NCI-H1092 (cell line): ENCODE measurements around the gene TPO.

ENCODE experiments used
- DNase-seq: peaks from one replicate; lab custom pipeline; 2025; lab: John Stamatoyannopoulos, UW

The TPO gene

GRCh38 chr2:1584691-1585485 lies 171.6 kb downstream of the TPO start:
- DNase-seq, result no peak

DNA sequence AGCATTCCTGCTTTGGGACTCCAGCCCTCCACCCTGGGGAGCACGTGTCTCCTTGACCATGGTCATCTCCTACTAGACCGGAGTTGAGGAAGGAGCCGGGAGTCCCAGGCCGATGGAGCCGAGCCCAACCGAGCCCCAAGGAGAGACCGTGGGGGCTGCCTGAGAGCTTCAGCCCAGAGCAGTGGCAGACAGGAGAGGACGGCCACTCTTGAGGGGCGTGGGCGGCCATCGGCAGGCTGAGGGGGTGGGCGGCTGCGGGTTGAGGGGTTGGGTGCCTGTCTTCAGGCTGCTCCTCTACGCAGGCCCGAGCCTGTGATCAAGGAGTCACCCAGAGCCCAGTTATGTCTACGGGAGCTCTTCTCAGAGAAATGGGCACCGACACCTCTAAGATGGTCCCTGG lies 172.4 kb downstream of the TPO start:
- DNase-seq, result no peak

- DNase-seq, result no peak
These were observed 173.1 kb downstream of the TPO start for GRCh38 chr2:1586251-1586922.

DNA sequence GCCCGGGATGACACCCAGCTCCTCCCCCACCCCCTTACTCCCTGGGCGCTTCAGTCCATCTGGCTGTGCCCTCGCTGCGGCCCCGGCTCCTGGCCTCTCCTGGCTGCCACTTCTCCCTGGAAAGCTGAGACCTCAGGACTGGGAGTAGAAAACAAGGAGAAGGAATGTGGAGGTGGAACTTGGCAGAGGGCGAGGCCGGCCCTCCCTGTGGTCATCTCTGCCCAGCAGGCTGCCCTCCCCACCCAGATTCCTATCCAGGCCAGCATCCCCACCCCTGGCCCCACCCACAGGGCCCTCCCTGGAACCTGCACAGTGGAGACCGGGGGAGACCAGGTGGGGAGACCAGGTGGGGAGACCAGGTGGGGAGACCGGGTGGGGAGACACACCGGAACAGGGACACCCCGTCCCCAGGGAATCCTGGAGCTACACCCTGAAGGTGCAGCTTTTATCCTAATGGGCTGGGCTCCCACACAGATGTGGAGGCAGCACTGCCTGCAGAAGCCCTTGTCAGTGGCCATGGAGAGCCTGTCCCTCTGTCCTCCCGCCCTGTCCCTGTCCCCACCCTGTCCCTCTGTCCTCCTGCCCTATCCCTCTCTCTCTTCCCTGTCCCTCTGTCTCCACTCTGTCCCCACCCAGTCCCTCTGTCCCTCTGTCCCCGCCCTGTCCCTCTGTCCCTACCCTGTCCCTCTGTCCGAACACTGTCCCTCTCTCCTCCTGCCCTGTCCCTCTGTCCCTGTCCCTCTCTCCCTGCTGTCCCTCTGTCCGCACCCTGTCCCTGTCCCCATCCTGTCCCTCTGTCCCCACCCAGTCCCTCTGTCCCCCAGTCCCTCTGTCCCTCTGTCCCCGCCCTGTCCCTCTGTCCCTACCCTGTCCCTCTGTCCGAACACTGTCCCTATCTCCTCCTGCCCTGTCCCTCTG lies 173.9 kb downstream of the TPO start:
- no peak for DNase-seq

DNA sequence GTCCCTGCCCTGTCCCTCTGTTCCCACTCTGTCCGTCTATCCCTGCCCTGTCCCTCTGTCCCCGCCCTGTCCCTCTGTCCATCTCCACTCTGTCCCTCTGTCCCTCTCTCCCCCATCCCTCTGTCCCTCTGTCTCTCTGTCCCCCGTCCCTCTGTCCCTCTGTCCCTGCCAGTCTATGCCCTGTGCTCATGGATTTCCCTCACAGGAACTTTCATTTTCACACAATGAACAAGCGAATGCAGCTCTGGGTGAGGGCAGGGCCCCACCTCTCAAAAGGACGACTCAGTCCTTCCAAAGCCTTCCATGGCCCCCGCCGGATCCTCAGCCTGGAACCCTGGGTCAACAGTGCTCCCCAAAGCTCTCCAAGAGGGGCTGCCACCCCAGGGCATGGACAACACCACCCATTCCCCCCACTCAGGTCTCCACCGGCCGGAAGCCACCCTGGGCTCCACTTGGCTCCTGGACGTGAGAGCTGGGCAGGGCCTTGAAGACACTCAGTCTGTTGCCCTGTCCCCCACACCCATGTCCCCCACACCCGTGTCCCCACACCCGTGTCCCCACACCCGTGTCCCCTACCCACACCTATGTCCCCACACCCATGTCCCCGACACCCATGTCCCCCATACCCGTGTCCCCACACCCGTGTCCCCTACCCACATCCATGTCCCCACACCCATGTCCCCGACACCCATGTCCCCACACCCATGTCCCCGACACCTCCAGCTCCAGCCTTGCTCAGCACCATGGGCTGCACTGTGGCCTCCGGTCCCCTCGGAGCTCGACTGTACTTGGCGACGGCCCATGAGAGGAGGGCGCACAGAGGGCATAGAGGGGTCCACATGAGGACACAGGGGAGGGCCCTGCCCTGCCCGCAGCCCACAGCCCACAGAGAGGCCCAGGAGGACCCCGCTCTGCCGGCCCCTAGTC lies 175.1 kb downstream of the TPO start:
- no peak for DNase-seq

GRCh38 chr2:1588978-1589621 lies 175.8 kb downstream of the TPO start:
- no peak for DNase-seq

DNA sequence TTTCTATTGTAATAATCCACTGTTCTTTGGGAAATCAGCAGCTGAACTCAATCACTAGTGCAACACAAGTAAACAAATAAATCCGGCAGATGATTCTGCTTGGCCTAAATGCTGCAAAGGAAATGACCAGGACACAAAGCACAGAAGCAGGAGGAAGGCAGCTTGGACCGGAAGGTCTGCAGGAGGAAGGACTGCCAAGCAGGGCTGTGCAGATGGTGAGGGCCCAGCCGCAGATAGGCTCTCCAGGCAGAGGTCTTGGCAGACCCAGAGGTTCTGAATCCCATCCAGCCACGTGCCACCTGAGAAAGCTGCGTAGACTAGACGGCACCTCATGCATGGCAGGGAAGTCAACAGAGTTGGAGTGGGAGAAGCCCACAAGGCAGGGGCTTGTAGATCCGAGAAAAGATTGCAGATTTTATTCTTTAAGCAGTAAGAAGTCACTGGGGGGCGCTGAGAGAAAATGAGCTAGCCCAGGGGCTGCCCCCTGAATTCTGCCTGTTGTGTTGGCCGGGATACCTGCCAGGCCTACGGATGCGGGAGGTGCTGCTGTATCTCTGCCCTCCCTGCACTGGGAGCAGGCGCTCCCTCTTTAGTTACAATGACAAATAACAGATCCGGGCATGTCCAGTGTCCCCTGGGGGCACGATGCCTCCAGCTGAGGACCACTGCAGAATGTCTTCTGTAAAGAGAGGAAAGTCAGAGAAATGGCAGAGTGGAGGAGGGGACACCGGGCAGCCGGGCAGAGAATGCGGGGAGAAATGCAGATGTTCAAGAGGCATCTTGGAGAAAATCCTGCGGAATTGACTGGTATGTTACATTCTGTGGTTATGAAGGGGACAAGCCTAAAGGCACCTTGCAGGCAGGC lies 177.6 kb downstream of the TPO start:
- no peak for DNase-seq

GRCh38 chr2:1591461-1591770 lies 178.2 kb downstream of the TPO start:
- no peak for DNase-seq
